GM18526 (cell line): Measurements from ENCODE around the gene RBMS3.

ENCODE experiments used
- POLR2A ChIP-seq: IDR thresholded peaks from 3 replicates; pipeline ENCODE4 v1.6.1; 2011; ENCODE audit not compliant: insufficient read length; ENCODE audit errors: extremely low read depth

Gene RBMS3

GRCh38 chr3:29317659-29318173 lies 36.8 kb downstream of the RBMS3 start:
- no peak for TF ChIP-seq POLR2A

GRCh38 chr3:29318251-29318650 lies 37.4 kb downstream of the RBMS3 start:
- no peak for TF ChIP-seq POLR2A

- no peak for TF ChIP-seq POLR2A
These were observed 38.4 kb downstream of the RBMS3 start for GRCh38 chr3:29319262-29319661.

DNA sequence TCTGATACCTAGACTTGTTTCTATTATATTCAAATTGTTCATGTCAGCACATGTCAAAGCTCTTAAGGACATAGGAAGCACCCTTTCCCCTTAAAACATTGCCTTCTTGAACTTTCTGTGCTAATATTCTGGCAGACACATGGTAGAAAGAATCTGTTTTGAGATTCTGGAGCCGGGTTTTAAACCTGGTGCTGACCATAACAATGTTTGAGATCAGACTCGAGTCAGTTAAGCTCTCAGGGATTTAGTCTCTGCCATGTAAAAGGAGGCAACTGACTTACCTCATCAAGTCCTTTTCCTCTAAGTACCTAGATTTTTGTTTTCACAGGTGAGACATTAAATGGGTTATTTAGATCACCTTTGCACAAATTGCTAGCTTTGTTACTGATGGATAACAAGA lies 38.9 kb downstream of the RBMS3 start:
- TF ChIP-seq POLR2A = no peak

GRCh38 chr3:29322586-29322985 lies 41.7 kb downstream of the RBMS3 start:
- TF ChIP-seq POLR2A = no peak

GRCh38 chr3:29324180-29324651 lies 43.3 kb downstream of the RBMS3 start:
- TF ChIP-seq POLR2A = no peak

- no peak for TF ChIP-seq POLR2A
These were observed 49.4 kb downstream of the RBMS3 start for GRCh38 chr3:29329986-29330890.

- TF ChIP-seq POLR2A = no peak
These were observed 50.2 kb downstream of the RBMS3 start for GRCh38 chr3:29331035-29331434.

GRCh38 chr3:29331456-29332194 lies 50.8 kb downstream of the RBMS3 start:
- TF ChIP-seq POLR2A = no peak

DNA sequence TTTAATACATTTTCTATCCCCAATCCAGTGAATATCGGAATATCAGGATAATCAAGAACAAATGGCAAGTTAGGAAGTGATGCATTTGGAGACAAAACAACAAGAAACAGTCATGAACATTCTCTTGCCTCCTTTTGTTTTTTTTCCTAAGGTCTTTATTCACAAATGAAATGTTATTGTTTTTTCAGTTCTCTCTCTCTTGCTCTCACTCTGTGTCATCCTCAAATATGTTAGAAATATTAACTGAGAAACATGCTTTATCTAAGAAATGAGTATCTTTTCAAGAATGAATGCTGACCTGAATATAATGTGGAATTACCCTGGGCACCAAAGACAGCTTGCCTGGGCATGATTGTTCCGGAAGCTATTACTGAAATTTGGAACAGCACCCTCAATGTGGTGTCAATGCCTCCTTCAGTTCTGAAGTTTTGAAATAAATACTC lies 51.3 kb downstream of the RBMS3 start:
- no peak for TF ChIP-seq POLR2A

DNA sequence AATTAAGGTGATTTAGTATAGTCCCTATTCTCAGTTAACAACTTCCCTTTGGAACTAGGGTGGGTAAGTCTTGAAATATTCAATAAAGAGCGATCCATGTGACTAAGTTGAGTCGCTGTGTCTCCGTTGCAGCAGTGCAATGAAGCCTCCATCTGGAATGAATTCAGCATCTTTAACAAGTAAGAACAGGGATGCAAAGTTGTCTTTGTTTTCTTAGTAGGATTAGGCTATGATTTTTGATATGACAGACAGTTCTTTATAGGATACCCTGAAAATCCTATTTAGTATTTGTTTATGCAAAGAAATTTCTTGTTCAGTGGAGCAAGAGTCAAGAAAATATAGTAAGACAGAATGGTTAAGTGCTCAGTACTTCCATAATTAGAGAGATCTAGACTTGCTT lies 52.7 kb downstream of the RBMS3 start:
- no peak for TF ChIP-seq POLR2A

DNA sequence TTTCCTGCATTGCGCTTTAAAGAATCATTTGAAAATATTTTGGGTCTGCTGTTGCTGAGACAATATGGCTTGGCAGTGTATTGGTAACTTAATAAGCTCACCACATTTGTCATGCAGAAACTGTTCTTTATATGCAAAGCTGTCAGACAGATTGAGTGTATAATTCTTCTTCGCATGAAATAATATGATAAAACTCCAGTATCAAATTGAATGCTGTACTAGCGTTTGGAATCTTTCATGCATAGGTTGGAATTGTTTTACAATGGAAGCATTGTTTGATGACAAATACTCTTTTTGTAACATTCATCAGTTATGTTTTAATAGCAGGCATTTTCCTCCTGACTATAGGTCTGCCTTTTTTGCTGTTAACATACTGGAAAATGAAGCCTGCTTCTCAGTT lies 53.8 kb downstream of the RBMS3 start:
- no peak for TF ChIP-seq POLR2A

DNA sequence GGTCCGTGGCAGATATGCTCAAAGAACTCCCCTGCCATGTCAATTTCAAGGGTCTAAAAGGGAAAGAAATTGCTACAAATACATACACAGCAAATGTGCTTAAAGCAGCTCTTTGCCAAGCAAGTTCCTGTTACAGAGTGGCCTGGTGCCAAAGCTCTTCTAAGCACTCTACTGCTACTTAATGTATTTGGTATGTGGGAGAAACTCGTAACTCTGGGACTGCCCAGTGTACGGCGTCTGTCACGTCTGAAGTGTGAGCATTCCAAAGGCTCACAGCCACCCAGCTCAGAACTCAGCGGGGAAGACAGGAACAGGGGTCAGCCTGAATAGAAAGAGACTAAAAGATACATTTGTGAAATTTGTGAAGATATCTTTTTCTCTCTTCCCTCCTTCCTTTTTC lies 54.6 kb downstream of the RBMS3 start:
- TF ChIP-seq POLR2A = no peak

- no peak for TF ChIP-seq POLR2A
These were observed 55.1 kb downstream of the RBMS3 start for GRCh38 chr3:29335943-29336342.

GRCh38 chr3:29337565-29337964 lies 56.7 kb downstream of the RBMS3 start:
- TF ChIP-seq POLR2A = no peak

DNA sequence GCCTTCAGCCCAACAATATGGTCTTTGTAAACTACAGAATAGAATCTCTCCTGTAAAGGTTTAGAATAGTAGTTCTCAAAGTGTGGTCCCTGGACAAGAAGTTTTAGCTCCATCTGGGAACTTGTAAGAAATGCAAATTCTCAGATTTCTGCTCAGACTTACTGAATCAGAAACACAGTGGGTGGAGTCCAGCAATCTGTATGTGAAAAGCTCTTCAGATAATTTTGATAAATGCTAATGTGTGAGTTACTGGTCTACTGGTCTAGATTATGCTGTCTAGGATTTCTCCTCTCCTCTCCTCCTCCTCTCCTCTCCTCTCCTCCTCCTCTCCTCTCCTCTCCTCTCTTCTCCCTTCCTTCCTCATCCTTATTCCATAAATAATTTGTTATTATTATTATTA lies 57.5 kb downstream of the RBMS3 start:
- TF ChIP-seq POLR2A = no peak

DNA sequence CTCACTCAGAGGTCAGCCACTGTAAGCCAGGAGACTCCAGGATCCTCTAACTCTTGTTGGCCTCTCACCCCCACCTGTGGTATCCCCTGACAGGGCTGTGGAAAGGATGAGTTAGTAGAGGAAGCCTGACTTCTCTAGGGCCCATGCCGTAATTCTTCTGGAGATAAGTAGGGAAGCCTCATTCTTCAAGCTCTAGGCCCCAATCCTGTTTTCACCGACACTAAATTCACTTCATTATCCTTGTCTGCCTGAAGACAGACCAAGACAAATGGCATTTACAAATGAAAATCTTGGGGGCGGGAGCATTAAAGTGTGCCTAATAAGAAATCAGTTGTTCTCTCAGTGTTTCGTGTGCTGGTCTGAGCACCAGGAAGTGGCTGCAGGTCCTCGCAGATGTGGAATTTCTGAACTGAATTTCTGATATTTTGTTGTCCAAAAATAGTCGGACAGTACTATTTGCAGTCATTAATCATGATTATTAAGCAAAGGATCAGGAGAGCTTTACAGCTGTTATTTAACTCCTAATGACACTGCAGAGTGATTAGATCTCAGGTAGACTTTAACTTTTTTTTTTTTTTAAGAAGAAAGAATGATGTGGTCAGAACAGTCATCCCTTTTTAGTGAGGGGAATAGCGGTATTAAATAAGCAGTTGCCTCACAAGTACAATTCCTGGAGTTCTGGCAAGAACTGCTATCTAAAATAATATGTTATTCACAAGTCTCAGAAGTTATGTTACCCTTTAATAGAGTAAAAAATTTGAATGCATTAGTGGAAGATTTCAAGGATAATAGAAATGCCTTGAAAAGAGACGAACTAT lies 58.4 kb downstream of the RBMS3 start:
- TF ChIP-seq POLR2A = no peak
